GM15510 (cell line): ENCODE data around the gene GTF3C5.

Experiments
- POLR2A ChIP-seq: IDR thresholded peaks from 3 replicates; pipeline ENCODE4 v1.6.1; 2011; ENCODE audit warnings: borderline replicate concordance; ENCODE audit not compliant: insufficient read length; ENCODE audit errors: extremely low read depth

The GTF3C5 gene

GRCh38 chr9:133090187-133090586 is 59.4 kb downstream of the GTF3C5 start:
- no peak for TF ChIP-seq POLR2A

DNA sequence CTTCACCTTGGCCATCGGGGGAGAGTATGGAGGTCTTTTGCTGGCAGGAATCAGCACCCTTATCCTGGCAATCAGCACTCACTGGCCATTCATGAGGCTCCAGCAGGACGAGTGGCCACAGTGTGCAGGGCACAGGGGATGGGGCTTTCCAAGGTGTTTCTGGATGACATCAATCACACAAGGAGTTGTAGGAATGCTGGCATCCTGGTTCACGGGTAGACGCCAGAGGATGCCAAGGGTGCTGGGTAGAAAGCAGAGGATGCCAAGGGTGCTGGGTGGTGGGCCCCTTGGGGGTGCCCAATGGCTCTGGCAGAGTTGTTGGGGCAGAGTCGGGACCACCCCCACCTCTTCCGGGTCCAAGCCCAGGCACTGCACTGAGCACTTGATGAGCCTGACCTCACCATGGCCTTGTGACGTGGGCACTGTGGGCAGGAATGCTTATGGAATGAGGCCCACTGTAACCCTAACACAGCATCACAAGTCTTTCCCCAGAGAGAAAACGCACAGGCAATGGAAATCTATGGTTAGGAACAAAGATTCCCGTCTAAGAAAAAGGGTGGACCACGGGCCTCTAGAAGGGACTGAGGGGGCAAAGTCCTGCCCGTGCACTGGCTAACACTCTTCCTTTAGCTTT is 60.1 kb downstream of the GTF3C5 start:
- no peak for TF ChIP-seq POLR2A

GRCh38 chr9:133094842-133095393 is 64.1 kb downstream of the GTF3C5 start:
- TF ChIP-seq POLR2A, result no peak

- no peak for TF ChIP-seq POLR2A
These were observed 67.4 kb downstream of the GTF3C5 start for GRCh38 chr9:133098104-133098754.

DNA sequence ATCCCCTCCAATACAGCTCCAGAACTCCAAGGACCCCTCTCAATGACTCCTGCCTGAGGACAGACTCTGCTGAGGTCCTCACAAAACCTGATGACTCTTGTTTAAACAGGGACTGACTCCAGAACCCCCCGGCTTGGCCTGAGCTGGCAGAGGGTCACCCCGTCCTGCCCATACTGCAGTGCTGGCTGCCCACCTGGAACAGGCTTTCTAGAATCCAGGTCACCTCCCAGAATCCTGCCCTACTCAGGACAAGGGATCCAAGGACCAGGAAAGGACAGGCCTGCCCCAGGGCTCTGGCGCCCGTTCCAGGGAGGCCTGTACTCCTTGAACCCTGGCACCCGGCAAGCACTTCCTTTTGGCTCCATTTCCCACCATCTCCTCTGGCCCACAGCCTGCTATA is 68.1 kb downstream of the GTF3C5 start:
- no peak for TF ChIP-seq POLR2A

- no peak for TF ChIP-seq POLR2A
These were observed 69.1 kb downstream of the GTF3C5 start for GRCh38 chr9:133099726-133100505.

- TF ChIP-seq POLR2A, result no peak
These were observed 69.9 kb downstream of the GTF3C5 start for GRCh38 chr9:133100506-133101355.

DNA sequence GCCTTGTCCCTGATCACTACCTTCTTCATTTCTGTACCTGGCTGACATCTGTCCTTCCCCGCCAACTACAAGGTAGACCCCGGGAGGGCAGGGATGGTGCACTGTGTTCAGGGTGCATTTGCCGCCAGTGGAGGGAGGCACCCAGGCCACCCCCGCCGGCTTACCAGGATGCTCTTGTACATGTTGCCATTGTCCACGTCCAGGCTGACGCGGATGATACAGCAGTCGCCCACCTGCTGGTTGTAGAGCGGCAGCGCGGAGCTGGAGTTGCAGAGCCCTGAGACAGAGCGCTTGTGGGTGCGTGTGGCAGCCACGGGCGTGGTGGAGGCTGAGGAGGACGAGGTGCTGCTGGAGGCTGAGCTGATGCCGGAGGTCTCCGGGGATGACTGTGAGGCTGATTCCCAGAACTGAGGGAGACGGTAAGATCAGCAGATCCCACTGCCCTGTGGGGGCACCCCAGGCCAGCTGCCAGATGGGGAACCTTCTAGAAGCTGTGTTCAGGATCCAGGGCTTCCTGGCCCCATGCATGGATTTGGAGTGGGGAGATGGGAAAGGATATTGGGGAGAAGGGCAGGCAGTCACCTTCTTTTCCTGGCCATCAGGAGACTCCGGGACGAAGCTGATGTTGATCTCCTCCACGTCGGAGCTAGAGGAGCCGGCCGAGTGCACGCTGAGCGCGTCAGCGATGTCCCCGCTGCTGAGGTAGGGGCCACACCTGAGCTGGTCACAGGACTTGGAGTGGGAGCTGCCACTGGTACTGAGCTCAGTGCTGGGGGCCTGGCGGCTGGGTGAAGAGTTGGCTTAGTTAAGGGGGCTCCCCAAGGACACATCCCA is 70.8 kb downstream of the GTF3C5 start:
- TF ChIP-seq POLR2A, result no peak

DNA sequence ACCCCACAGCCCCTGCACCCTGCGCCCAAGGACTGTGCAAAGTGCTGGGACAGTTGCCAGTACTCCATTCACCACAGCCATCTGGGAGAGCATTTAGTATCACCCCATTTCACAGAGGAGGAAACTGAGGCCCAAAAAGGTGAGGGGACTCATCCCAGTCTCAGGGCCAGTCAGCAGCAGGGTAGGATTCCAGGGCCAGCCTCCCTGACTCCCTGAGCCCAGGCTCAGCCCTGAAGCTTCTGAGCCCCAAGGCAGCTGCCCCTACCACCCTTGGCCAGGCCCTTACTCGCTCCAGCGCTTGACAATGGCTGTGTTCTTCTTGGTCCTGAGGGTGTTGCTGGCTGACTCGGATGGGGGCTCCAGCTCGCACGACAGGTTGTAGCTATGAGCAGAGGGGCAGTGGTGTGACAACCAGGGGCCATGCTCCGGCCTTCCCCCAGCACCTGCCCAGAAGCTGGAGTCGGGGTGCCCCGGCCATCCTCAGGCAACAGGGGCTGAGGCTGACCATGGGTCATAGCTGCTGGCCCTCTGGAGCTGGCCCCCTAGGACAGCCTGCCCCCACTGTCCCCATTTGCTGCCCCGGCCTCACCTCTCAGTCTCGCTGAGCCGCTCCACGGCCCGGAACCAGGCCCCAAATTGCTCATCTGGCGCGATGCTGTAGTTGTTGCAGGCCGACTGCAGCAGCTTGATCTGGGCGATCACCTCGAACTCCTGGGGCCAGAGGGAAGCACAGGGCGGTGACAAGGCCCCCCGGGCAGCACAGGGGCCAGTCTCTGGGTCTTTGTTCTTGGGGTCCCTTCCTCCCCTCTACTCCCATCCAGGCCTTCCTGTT is 71.6 kb downstream of the GTF3C5 start:
- TF ChIP-seq POLR2A, result no peak

- no peak for TF ChIP-seq POLR2A
These were observed 72.6 kb downstream of the GTF3C5 start for GRCh38 chr9:133103183-133103986.

DNA sequence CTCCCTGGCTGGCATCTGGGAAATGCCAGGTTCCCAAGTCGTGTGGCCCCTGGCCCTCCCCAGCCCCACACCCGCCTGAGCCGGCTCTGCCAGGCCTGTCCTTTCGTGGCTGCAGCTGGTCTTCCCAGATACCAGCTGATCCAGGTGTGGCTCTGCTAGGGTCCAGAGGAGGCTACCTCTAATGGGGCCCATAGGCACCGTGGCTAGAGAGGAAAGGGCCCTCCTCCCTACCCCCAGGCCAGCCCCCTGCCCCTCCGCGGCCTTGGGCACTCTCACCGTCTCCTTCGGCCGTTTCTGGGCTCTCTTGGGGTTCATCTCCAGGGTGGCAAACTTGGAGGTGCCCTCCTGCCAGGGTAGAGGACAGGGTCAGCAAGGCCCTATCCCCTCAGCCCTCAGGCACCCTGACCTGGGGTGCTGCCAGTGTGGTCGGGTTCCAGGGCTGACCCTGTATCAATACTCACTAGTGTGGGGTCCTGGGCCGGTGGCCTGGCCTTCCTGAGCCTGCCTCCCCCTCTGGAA is 73.2 kb downstream of the GTF3C5 start:
- no peak for TF ChIP-seq POLR2A
